ENCODE results near the gene CNN3. TPM values are rescaled to one million over a fixed set of nuclear protein-coding genes. Genes with fewer than 3 reads are reported as not detected.
"Not testable (repeated sequence)": the region's sequence is repeated elsewhere in the genome, so short reads cannot be mapped to it uniquely, and the experiment has no call there.

The CNN3 gene
- total RNA-seq, 1 experiment from 2014 or later: 183 TPM

DNA sequence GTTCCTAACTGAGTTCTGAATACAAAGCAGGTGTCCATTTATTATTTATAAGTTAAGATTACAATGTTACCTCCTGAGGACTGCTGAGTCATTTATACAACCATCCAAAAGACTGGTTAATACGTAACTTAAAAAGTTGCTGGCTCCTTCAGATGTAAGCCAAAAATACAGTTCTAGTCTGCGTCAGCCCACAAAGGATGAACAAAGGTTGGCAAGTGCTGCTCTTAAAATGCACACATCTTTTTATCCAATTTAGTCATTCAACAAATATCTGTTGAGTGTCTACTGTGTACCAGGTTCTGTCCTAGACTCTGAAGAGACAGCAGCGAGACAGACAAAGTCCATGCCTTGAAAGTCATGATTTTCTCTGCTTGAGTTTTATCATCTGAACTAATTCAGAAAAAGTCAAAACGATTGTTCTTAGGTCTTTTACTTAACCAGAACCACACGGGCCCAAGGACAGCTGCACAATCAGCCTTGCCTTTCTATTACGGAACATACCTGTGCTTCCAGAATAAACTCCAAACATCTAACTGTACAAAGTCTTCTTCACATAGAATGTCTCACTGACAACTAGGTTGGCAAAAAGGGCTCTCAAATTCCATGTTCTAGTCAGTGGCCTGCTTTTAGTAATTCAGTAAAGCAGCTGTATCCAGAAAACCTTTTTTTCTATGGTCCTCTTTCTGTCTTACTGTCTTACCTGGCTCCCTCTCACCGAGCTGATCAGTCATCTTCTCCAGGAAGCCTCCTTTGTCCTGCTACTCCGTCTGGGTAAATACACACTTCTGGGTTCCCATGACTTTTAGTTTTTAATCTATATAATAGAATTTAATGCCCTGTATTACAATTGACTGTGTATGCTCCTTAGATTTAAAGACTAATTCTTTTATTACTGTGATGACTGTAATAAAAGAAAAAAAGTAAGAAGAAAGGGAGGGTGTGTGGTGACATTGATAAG lies 15.5 kb upstream of the CNN3 start (continued):
- TF ChIP-seq, protein P1, sequence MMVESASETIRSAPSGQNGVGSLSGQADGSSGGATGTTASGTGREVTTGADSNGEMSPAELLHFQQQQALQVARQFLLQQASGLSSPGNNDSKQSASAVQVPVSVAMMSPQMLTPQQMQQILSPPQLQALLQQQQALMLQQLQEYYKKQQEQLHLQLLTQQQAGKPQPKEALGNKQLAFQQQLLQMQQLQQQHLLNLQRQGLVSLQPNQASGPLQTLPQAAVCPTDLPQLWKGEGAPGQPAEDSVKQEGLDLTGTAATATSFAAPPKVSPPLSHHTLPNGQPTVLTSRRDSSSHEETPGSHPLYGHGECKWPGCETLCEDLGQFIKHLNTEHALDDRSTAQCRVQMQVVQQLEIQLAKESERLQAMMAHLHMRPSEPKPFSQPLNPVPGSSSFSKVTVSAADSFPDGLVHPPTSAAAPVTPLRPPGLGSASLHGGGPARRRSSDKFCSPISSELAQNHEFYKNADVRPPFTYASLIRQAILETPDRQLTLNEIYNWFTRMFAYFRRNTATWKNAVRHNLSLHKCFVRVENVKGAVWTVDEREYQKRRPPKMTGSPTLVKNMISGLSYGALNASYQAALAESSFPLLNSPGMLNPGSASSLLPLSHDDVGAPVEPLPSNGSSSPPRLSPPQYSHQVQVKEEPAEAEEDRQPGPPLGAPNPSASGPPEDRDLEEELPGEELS (CRISPR knock-in tag; IDR thresholded peaks at IDR 0.05): no peak
- TF ChIP-seq SMAD4 (CRISPR knock-in tag; IDR thresholded peaks at IDR 0.05): no peak
- TF ChIP-seq, protein P2, sequence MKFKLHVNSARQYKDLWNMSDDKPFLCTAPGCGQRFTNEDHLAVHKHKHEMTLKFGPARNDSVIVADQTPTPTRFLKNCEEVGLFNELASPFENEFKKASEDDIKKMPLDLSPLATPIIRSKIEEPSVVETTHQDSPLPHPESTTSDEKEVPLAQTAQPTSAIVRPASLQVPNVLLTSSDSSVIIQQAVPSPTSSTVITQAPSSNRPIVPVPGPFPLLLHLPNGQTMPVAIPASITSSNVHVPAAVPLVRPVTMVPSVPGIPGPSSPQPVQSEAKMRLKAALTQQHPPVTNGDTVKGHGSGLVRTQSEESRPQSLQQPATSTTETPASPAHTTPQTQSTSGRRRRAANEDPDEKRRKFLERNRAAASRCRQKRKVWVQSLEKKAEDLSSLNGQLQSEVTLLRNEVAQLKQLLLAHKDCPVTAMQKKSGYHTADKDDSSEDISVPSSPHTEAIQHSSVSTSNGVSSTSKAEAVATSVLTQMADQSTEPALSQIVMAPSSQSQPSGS (CRISPR knock-in tag; IDR thresholded peaks at IDR 0.05; ENCODE audit: borderline replicate concordance, low read depth): no peak
- TF ChIP-seq ZNF263 (CRISPR knock-in tag; IDR thresholded peaks at IDR 0.05; ENCODE audit: low read depth): no peak
- TF ChIP-seq KAT7 (CRISPR knock-in tag; IDR thresholded peaks at IDR 0.05; ENCODE audit: borderline replicate concordance): no peak
- no peak for TF ChIP-seq NFE2L1 (CRISPR knock-in tag; IDR thresholded peaks at IDR 0.05)
- TF ChIP-seq OVOL2 (CRISPR knock-in tag; IDR thresholded peaks at IDR 0.05; ENCODE audit: borderline replicate concordance): no peak
- TF ChIP-seq, protein P3, sequence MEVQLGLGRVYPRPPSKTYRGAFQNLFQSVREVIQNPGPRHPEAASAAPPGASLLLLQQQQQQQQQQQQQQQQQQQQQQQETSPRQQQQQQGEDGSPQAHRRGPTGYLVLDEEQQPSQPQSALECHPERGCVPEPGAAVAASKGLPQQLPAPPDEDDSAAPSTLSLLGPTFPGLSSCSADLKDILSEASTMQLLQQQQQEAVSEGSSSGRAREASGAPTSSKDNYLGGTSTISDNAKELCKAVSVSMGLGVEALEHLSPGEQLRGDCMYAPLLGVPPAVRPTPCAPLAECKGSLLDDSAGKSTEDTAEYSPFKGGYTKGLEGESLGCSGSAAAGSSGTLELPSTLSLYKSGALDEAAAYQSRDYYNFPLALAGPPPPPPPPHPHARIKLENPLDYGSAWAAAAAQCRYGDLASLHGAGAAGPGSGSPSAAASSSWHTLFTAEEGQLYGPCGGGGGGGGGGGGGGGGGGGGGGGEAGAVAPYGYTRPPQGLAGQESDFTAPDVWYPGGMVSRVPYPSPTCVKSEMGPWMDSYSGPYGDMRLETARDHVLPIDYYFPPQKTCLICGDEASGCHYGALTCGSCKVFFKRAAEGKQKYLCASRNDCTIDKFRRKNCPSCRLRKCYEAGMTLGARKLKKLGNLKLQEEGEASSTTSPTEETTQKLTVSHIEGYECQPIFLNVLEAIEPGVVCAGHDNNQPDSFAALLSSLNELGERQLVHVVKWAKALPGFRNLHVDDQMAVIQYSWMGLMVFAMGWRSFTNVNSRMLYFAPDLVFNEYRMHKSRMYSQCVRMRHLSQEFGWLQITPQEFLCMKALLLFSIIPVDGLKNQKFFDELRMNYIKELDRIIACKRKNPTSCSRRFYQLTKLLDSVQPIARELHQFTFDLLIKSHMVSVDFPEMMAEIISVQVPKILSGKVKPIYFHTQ (CRISPR knock-in tag; IDR thresholded peaks at IDR 0.05): no peak
- no peak for TF ChIP-seq NFYB (CRISPR knock-in tag; conservative IDR thresholded peaks at IDR 0.05; ENCODE audit: low read depth)
- TF ChIP-seq CREM (CRISPR knock-in tag; IDR thresholded peaks at IDR 0.05): no peak
- TF ChIP-seq FOXJ3 (CRISPR knock-in tag; IDR thresholded peaks at IDR 0.05; ENCODE audit: borderline replicate concordance): no peak
- no peak for TF ChIP-seq ZNF423 (CRISPR knock-in tag; IDR thresholded peaks at IDR 0.05)

DNA sequence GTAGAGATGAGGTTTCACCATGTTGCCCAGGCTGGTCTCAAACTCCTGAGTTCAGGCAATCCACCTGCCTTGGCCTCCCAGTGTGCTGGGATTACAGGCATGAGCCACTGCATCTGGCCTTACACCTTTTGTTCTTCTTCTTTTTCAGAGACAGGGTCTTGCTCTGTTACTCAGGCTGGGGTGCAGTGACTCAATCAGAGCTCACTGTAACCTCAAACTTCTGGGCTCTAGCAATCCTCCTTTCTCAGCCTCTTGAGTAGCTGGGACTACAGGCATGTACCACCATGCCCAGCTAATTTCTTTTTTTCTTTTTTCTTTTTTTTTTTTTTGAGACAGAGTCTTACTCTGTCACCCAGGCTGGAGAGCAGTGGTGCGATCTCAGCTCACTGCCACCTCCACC lies 14.6 kb upstream of the CNN3 start:
- POLR2A ChIA-PET; H3K27me3 Mint-ChIP-seq (ENCODE audit: low read depth); ATAC-seq; DNase-seq (ENCODE audit: low spot score); H3K36me3 Mint-ChIP-seq; H3K27ac Mint-ChIP-seq; H3K9me3 Mint-ChIP-seq; H3K4me3 Mint-ChIP-seq: not testable (repeated sequence)
- H3K4me1 Mint-ChIP-seq: peaks cover 17% of the 10 kb centered on the region
- CTCF ChIA-PET: interaction anchor here (0.9 kb wide), 1 partner anchor 102 kb away, joined by 3 read pairs; no protein-coding TSS in a partner anchor

DNA sequence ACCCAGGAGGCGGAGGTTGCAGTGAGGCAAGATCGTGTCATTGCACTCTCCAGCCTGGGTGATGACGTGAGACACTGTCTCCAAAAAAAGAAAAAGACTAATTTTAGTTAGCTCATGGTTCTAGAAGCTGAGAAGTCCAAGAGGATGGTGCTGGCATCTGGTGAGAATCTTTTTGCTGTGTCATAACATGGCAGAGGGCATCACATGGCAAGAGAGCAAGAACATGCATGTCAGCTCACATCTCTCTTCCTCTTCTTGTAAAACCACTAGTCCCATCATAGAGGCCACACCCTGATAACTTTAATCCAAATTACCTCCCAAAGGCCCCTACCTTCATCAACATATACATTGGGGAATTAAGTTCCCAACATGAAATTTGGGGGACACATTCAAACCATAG lies 13.8 kb upstream of the CNN3 start:
- H3K9me3 Mint-ChIP-seq: no peaks in the 10 kb centered on the region
- no peak for ATAC-seq
- no peaks in the 10 kb centered on the region for H3K36me3 Mint-ChIP-seq
- peaks cover 24% of the 10 kb centered on the region for H3K4me1 Mint-ChIP-seq
- no peaks in the 10 kb centered on the region for H3K27me3 Mint-ChIP-seq (ENCODE audit: low read depth)
- no peak overlapping the region for H3K4me3 Mint-ChIP-seq
- DNase-seq (ENCODE audit: low spot score): no peak
- ChIA-PET POLR2A (no interaction called here), CTCF (no interaction called here)
- H3K27ac Mint-ChIP-seq: no peak overlapping the region
- TF ChIP-seq SMAD4 (CRISPR knock-in tag; IDR thresholded peaks at IDR 0.05) (no peak), MXD4 (CRISPR knock-in tag; IDR thresholded peaks at IDR 0.05; ENCODE audit: borderline replicate concordance) (no peak)
- TF ChIP-seq, protein P4, sequence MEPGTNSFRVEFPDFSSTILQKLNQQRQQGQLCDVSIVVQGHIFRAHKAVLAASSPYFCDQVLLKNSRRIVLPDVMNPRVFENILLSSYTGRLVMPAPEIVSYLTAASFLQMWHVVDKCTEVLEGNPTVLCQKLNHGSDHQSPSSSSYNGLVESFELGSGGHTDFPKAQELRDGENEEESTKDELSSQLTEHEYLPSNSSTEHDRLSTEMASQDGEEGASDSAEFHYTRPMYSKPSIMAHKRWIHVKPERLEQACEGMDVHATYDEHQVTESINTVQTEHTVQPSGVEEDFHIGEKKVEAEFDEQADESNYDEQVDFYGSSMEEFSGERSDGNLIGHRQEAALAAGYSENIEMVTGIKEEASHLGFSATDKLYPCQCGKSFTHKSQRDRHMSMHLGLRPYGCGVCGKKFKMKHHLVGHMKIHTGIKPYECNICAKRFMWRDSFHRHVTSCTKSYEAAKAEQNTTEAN (CRISPR knock-in tag; IDR thresholded peaks at IDR 0.05): no peak
- TF ChIP-seq, protein P5, sequence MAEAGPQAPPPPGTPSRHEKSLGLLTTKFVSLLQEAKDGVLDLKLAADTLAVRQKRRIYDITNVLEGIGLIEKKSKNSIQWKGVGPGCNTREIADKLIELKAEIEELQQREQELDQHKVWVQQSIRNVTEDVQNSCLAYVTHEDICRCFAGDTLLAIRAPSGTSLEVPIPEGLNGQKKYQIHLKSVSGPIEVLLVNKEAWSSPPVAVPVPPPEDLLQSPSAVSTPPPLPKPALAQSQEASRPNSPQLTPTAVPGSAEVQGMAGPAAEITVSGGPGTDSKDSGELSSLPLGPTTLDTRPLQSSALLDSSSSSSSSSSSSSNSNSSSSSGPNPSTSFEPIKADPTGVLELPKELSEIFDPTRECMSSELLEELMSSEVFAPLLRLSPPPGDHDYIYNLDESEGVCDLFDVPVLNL (CRISPR knock-in tag; IDR thresholded peaks at IDR 0.05; ENCODE audit: borderline replicate concordance, low read depth): no peak
- TF ChIP-seq, protein P2 (CRISPR knock-in tag; IDR thresholded peaks at IDR 0.05; ENCODE audit: borderline replicate concordance, low read depth): no peak
- TF ChIP-seq, protein P6, sequence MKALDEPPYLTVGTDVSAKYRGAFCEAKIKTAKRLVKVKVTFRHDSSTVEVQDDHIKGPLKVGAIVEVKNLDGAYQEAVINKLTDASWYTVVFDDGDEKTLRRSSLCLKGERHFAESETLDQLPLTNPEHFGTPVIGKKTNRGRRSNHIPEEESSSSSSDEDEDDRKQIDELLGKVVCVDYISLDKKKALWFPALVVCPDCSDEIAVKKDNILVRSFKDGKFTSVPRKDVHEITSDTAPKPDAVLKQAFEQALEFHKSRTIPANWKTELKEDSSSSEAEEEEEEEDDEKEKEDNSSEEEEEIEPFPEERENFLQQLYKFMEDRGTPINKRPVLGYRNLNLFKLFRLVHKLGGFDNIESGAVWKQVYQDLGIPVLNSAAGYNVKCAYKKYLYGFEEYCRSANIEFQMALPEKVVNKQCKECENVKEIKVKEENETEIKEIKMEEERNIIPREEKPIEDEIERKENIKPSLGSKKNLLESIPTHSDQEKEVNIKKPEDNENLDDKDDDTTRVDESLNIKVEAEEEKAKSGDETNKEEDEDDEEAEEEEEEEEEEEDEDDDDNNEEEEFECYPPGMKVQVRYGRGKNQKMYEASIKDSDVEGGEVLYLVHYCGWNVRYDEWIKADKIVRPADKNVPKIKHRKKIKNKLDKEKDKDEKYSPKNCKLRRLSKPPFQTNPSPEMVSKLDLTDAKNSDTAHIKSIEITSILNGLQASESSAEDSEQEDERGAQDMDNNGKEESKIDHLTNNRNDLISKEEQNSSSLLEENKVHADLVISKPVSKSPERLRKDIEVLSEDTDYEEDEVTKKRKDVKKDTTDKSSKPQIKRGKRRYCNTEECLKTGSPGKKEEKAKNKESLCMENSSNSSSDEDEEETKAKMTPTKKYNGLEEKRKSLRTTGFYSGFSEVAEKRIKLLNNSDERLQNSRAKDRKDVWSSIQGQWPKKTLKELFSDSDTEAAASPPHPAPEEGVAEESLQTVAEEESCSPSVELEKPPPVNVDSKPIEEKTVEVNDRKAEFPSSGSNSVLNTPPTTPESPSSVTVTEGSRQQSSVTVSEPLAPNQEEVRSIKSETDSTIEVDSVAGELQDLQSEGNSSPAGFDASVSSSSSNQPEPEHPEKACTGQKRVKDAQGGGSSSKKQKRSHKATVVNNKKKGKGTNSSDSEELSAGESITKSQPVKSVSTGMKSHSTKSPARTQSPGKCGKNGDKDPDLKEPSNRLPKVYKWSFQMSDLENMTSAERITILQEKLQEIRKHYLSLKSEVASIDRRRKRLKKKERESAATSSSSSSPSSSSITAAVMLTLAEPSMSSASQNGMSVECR (CRISPR knock-in tag; IDR thresholded peaks at IDR 0.05; ENCODE audit: borderline replicate concordance): no peak
